Neutrophil (primary cell): ENCODE data around the gene SETBP1.

Source experiments
- H3K27ac ChIP-seq: fragments of 200-600 bp; sonication (generic); 2 replicates; pipeline ENCODE4 v1.5.1; 2016; ENCODE audit warnings: mild to moderate bottlenecking, moderate library complexity
- H3K27me3 ChIP-seq: fragments of 200-600 bp; sonication (generic); 2 replicates; pipeline ENCODE4 v1.6.0; 2016; ENCODE audit warnings: mild to moderate bottlenecking
- H3K36me3 ChIP-seq: fragments of 200-600 bp; sonication (generic); 2 replicates; pipeline ENCODE4 v1.5.1; 2017
- H3K4me1 ChIP-seq, 2 experiments: fragments of 200-600 bp in 1 of 2; sonication (generic) in 1 of 2; 1 replicate in 1 of 2; 2 replicates in 1 of 2; pipeline versions ENCODE4 v1.5.1 to v1.6.1; 2013 to 2016; ENCODE audit warnings: low read depth in 1 of 2, low read length in 1 of 2, mild to moderate bottlenecking in 1 of 2, moderate library complexity in 1 of 2; ENCODE audit not compliant: control insufficient read depth in 1 of 2, insufficient read depth in 1 of 2
- H3K4me3 ChIP-seq, 2 experiments: fragments of 200-600 bp in 1 of 2; sonication (generic) in 1 of 2; 1 replicate in 1 of 2; 2 replicates in 1 of 2; pipeline ENCODE4 v1.5.1; 2013 to 2016; ENCODE audit warnings: low read depth in 1 of 2, low read length in 1 of 2, mild to moderate bottlenecking in 1 of 2, moderate library complexity in 1 of 2
- H3K9me3 ChIP-seq: fragments of 200-600 bp; sonication (generic); 2 replicates; pipeline ENCODE4 v1.5.1; 2016
- CTCF ChIP-seq: fragments of 200-600 bp; sonication (generic); IDR thresholded peaks from 2 replicates; pipeline ENCODE4 v1.5.1; 2016; ENCODE audit warnings: antibody characterized with exemption

SETBP1 gene

GRCh38 chr18:44817831-44818473 is 137.3 kb downstream of the SETBP1 start:
- Histone ChIP-seq H3K27me3 (peaks cover 9% of the 10 kb centered on the region), H3K36me3 (no peaks in the 10 kb centered on the region), H3K27ac (no peak overlapping the region), H3K4me1 (no peaks in the 10 kb centered on the region), H3K4me3 (no peak overlapping the region), H3K9me3 (no peaks in the 10 kb centered on the region)
- no peak for TF ChIP-seq CTCF

- H3K4me3 ChIP-seq: no peak overlapping the region
- no peak overlapping the region for H3K27ac ChIP-seq
- no peaks in the 10 kb centered on the region for H3K36me3 ChIP-seq
- TF ChIP-seq CTCF: no peak
- no peaks in the 10 kb centered on the region for H3K9me3 ChIP-seq
- H3K27me3 ChIP-seq: peaks cover 17% of the 10 kb centered on the region
- H3K4me1 ChIP-seq: no peaks in the 10 kb centered on the region
Measured at GRCh38 chr18:44818668-44819403, 138.1 kb downstream of the SETBP1 start.

GRCh38 chr18:44819944-44820510 is 139.3 kb downstream of the SETBP1 start:
- H3K36me3 ChIP-seq: no peaks in the 10 kb centered on the region
- no peak overlapping the region for H3K4me3 ChIP-seq
- H3K27me3 ChIP-seq: peaks cover 23% of the 10 kb centered on the region
- no peak overlapping the region for H3K27ac ChIP-seq
- TF ChIP-seq CTCF: no peak
- no peaks in the 10 kb centered on the region for H3K9me3 ChIP-seq
- H3K4me1 ChIP-seq: peaks cover 4 to 5% of the 10 kb centered on the region in 2 experiments

- Histone ChIP-seq H3K4me1 (peaks cover 4 to 5% of the 10 kb centered on the region in 2 experiments), H3K9me3 (no peaks in the 10 kb centered on the region), H3K4me3 (no peak overlapping the region), H3K27me3 (peaks cover 23% of the 10 kb centered on the region), H3K36me3 (no peaks in the 10 kb centered on the region), H3K27ac (no peak overlapping the region)
- TF ChIP-seq CTCF: no peak
Measured at GRCh38 chr18:44821924-44822323, 141.2 kb downstream of the SETBP1 start.

GRCh38 chr18:44823286-44823685 is 142.6 kb downstream of the SETBP1 start:
- Histone ChIP-seq H3K27me3 (peaks cover 23% of the 10 kb centered on the region), H3K9me3 (no peaks in the 10 kb centered on the region), H3K36me3 (no peaks in the 10 kb centered on the region), H3K27ac (no peak overlapping the region), H3K4me3 (no peak overlapping the region), H3K4me1 (peaks cover 4 to 5% of the 10 kb centered on the region in 2 experiments)
- no peak for TF ChIP-seq CTCF
